Uterus (tissue), 4 donors: ENCODE results near the gene SORL1. TPM values are rescaled to one million over a fixed set of nuclear protein-coding genes. Genes with fewer than 3 reads are reported as not detected.

Source experiments
- DNase-seq, 2 donors: peaks; one replicate each; pipeline ENCODE4 v3.0.0-alpha.2; 2019 to 2020
- H3K27ac ChIP-seq, 2 donors: fragments of 200-600 bp; sonication (generic); 1 replicate in 1 of 2; 2 replicates in 1 of 2; pipeline ENCODE4 v1.5.1; 2016 to 2018
- H3K27me3 ChIP-seq, 2 donors: fragments of 200-600 bp; sonication (generic); one replicate each; pipeline ENCODE4 v1.5.1; 2018 to 2019; ENCODE audit warnings: control low read depth in 1 of 2
- H3K36me3 ChIP-seq, 2 donors: fragments of 200-600 bp; sonication (generic); one replicate each; pipeline ENCODE4 v1.5.1; 2019; ENCODE audit warnings: control low read depth in 1 of 2
- H3K4me1 ChIP-seq, 2 donors: fragments of 200-600 bp; sonication (generic); one replicate each; pipeline ENCODE4 v1.5.1; 2018 to 2019; ENCODE audit warnings: control low read depth in 1 of 2
- H3K4me3 ChIP-seq, 2 donors: fragments of 200-600 bp; sonication (generic); 1 replicate in 1 of 2; 2 replicates in 1 of 2; pipeline ENCODE4 v1.5.1; 2018 to 2019; ENCODE audit warnings: mild to moderate bottlenecking in 1 of 2
- H3K9me3 ChIP-seq, 2 donors: fragments of 200-600 bp; sonication (generic); one replicate each; pipeline ENCODE4 v1.5.1; 2019; ENCODE audit warnings: control low read depth in 1 of 2
- POLR2A ChIP-seq, 2 donors: fragments of 450-650 bp; IDR thresholded peaks; one replicate each; pipeline ENCODE4 v1.6.1; 2016; ENCODE audit warnings: antibody characterized with exemption in 2 of 2, mild to moderate bottlenecking in 1 of 2, moderate library complexity in 1 of 2
- intact Hi-C: fragments of 100-400 bp; cut with DNase I; formaldehyde crosslinking; loops from one replicate; pipeline ENCODE4 v1.15.1; 2023; ENCODE audit warnings: low total_unique reads
- total RNA-seq, 4 donors: library from RNA; depleted of rRNA in 3 of 4; stranded (reverse); fragments of >200 nt in 3 of 4; gene quantifications; one replicate each; pipeline versions ENCODE4 v1.1.0 to v1.2.4, GENCODE V29; 2014 to 2023
- TF ChIP-seq, protein P1 (sequence below), 4 experiments: fragments of 200-600 bp in 2 of 4; fragments of 450-650 bp in 2 of 4; sonication (generic) in 2 of 4; IDR thresholded peaks; one replicate each; pipeline ENCODE4 v1.5.1; 2016 to 2019; ENCODE audit warnings: antibody characterized with exemption in 4 of 4, mild to moderate bottlenecking in 2 of 4, moderate library complexity in 1 of 4
- donor health status: DM: yes; HTN: yes; CAD: no.

Gene SORL1
- total RNA-seq, 4 donors from 2014 or later: 7.6 to 42.6 (median 17.2) TPM

DNA sequence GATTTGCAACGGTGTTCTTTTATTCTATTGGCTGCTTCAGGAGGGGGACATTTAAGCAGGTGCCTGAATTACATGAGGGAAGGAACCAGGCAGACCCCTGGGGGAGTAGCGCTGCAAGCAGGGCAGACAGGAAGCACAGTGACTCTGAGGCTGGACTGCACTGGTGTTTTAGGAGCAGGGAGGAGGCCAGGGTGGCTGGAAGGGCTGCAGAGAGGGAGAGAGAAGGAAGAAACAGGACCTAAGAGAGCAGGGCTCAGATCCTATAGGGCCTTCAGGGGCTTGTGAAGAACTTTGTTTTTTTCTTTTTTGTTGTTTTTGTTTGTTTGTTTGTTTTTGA lies 63.2 kb downstream of the SORL1 start:
- no peaks in the 10 kb centered on the region for H3K36me3 ChIP-seq
- H3K27ac ChIP-seq: no peak overlapping the region
- no peaks in the 10 kb centered on the region for H3K9me3 ChIP-seq
- intact Hi-C loops: no loop called here
- TF ChIP-seq, protein P1, sequence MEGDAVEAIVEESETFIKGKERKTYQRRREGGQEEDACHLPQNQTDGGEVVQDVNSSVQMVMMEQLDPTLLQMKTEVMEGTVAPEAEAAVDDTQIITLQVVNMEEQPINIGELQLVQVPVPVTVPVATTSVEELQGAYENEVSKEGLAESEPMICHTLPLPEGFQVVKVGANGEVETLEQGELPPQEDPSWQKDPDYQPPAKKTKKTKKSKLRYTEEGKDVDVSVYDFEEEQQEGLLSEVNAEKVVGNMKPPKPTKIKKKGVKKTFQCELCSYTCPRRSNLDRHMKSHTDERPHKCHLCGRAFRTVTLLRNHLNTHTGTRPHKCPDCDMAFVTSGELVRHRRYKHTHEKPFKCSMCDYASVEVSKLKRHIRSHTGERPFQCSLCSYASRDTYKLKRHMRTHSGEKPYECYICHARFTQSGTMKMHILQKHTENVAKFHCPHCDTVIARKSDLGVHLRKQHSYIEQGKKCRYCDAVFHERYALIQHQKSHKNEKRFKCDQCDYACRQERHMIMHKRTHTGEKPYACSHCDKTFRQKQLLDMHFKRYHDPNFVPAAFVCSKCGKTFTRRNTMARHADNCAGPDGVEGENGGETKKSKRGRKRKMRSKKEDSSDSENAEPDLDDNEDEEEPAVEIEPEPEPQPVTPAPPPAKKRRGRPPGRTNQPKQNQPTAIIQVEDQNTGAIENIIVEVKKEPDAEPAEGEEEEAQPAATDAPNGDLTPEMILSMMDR (IDR thresholded peaks at IDR 0.05): no peak
- no peak for TF ChIP-seq POLR2A (IDR thresholded peaks at IDR 0.05)
- H3K27me3 ChIP-seq: no peaks in the 10 kb centered on the region
- no peaks in the 10 kb centered on the region for H3K4me1 ChIP-seq
- DNase-seq: no peak
- no peak overlapping the region for H3K4me3 ChIP-seq

DNA sequence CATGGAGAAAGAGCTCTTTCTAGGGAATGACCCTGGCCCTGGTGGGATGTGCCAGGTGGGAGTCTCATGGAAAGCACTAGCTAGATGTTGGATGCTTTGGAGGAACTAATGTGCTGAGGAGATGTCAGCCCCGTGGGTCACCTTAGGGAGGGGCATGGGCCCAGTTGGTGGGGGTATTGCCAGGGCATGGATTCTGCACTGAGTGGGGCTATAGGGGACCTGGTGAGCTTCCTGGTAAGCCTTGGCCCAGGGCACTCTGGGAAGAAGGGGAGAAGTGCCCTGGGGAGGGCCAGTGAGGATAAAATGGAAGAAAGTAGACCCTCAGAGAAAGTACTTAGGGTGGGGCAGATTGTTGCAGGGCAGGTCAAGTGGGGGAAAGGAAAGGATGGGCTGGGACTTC lies 65.9 kb downstream of the SORL1 start:
- intact Hi-C loops: no loop called here

DNA sequence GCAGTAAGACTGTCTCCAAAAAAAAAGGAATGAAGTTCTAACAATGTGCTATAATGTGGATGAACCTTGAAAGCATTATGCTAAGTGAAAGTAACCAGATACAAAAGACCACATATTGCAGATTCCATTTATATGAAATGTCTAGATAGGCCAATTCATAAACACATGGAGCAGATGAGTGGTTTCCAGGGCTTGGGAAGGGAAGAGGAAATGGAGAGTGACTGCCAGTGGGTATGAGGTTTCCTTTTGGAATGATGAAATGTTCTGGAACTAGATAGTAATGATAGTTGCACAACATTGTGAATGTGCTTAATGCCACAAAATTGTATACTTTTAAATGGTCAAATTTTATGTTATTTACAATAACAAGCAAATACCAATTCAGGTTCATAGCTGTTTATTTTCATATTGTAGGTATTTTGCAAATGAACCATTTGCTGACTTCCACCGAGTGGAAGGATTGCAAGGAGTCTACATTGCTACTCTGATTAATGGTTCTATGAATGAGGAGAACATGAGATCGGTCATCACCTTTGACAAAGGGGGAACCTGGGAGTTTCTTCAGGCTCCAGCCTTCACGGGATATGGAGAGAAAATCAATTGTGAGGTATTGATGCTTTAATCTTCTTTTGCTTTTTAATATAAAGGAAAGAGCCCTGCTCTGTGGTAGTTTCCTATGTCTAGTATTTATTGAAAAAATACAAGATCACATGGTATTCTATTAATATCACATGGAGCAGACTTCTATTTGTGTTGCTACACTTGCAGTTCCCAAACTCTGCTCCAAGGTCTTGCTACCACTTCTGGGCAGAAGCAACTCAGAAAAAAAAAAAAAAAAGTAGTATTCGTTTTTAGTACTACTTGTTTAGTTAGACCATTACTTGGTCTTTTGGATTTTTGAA lies 68.4 kb downstream of the SORL1 start:
- Histone ChIP-seq H3K4me1 (no peaks in the 10 kb centered on the region), H3K36me3 (no peaks in the 10 kb centered on the region), H3K9me3 (no peaks in the 10 kb centered on the region), H3K4me3 (no peak overlapping the region), H3K27ac (no peak overlapping the region), H3K27me3 (no peaks in the 10 kb centered on the region)
- no peak for TF ChIP-seq POLR2A (IDR thresholded peaks at IDR 0.05)
- TF ChIP-seq, protein P1 (IDR thresholded peaks at IDR 0.05): no peak
- no peak for DNase-seq
- intact Hi-C loops: no loop called here

More for the DNA sequence above, 65.9 kb downstream of the SORL1 start:
- H3K4me1 ChIP-seq: no peaks in the 10 kb centered on the region
- DNase-seq: no peak
- no peak overlapping the region for H3K27ac ChIP-seq
- no peaks in the 10 kb centered on the region for H3K36me3 ChIP-seq
- TF ChIP-seq POLR2A (IDR thresholded peaks at IDR 0.05): no peak
- TF ChIP-seq, protein P1 (IDR thresholded peaks at IDR 0.05): no peak
- H3K4me3 ChIP-seq: no peak overlapping the region
- H3K9me3 ChIP-seq: no peaks in the 10 kb centered on the region
- no peaks in the 10 kb centered on the region for H3K27me3 ChIP-seq

- no peak for TF ChIP-seq POLR2A (IDR thresholded peaks at IDR 0.05)
- TF ChIP-seq, protein P1 (IDR thresholded peaks at IDR 0.05): no peak
- Histone ChIP-seq H3K4me3 (no peak overlapping the region), H3K27me3 (no peaks in the 10 kb centered on the region), H3K36me3 (no peaks in the 10 kb centered on the region), H3K9me3 (no peaks in the 10 kb centered on the region), H3K4me1 (no peaks in the 10 kb centered on the region), H3K27ac (no peak overlapping the region)
- DNase-seq: no peak
- intact Hi-C loops: no loop called here
These were observed 69.3 kb downstream of the SORL1 start for GRCh38 chr11:121521145-121522042.
